ENCODE measurements around the gene PPARA. TPM values are rescaled to one million over a fixed set of nuclear protein-coding genes. Genes with fewer than 3 reads are reported as not detected.
"Not testable (repeated sequence)": the region's sequence is repeated elsewhere in the genome, so short reads cannot be mapped to it uniquely, and the experiment has no call there.

The PPARA gene
- total and polyA plus RNA-seq, 2 experiments from 2014 or later, result 8.7 to 14.4 TPM

- no peak overlapping the region for H3K4me3 ChIP-seq
- H3K9me2 ChIP-seq (ENCODE audit: insufficient read depth), result no peaks in the 10 kb centered on the region
- no peak overlapping the region for H3K4me2 ChIP-seq (ENCODE audit: unreplicated experiment)
- H3K9ac ChIP-seq, result no peak overlapping the region
- H3K27ac ChIP-seq, result no peak overlapping the region
- H3K4me1 ChIP-seq (ENCODE audit: insufficient read depth), result no peaks in the 10 kb centered on the region
- no peaks in the 10 kb centered on the region for H4K20me1 ChIP-seq (ENCODE audit: insufficient read depth)
- H3K79me2 ChIP-seq (ENCODE audit: insufficient read depth), result no peaks in the 10 kb centered on the region
- no peaks in the 10 kb centered on the region for H3K9me3 ChIP-seq (ENCODE audit: low read depth)
- no peaks in the 10 kb centered on the region for H3K36me3 ChIP-seq (ENCODE audit: low read depth)
- no peak overlapping the region for H2AFZ ChIP-seq
- H3F3A ChIP-seq (ENCODE audit: insufficient read depth), result no peaks in the 10 kb centered on the region
- H3K27me3 ChIP-seq (replicated peaks; ENCODE audit: insufficient read depth), result no peaks in the 10 kb centered on the region
- in situ Hi-C loops (cut with MboI), result loop anchor here (25.0 kb wide), 1 partner anchor 410 kb away; the partner anchor contains the start of gene CELSR1
- WGBS, 2 experiments (ENCODE audit: low coverage in 1 of 2, low lambda C conversion rate in 2 of 2, missing lambda C conversion rate in 2 of 2), result 92 to 95% methylated on average over 10 of the region's 10 CpGs
- TF ChIP-seq EZH2phosphoT487 (IDR thresholded peaks at IDR 0.05; ENCODE audit: insufficient read depth, low read depth) (no peak), EZH2 (IDR thresholded peaks at IDR 0.05; ENCODE audit: insufficient read depth, poor library complexity, severe bottlenecking) (no peak)
- no peak for DNase-seq
These were observed 22.8 kb upstream of the PPARA start for GRCh38 chr22:46127556-46127955.

- no peak overlapping the region for H2AFZ ChIP-seq
- H3K4me2 ChIP-seq (ENCODE audit: unreplicated experiment), result no peak overlapping the region
- DNase-seq, result no peak
- no peaks in the 10 kb centered on the region for H3K9me2 ChIP-seq (ENCODE audit: insufficient read depth)
- H3K36me3 ChIP-seq (ENCODE audit: low read depth), result no peaks in the 10 kb centered on the region
- H3K9me3 ChIP-seq (ENCODE audit: low read depth), result no peaks in the 10 kb centered on the region
- H3K27me3 ChIP-seq (replicated peaks; ENCODE audit: insufficient read depth), result no peaks in the 10 kb centered on the region
- no peaks in the 10 kb centered on the region for H4K20me1 ChIP-seq (ENCODE audit: insufficient read depth)
- no peak overlapping the region for H3K27ac ChIP-seq
- in situ Hi-C loops (cut with MboI), result loop anchor here (25.0 kb wide), 1 partner anchor 409 kb away; the partner anchor contains the start of gene CELSR1
- H3K4me3 ChIP-seq, result no peak overlapping the region
- WGBS, 2 experiments (ENCODE audit: low coverage in 1 of 2, low lambda C conversion rate in 2 of 2, missing lambda C conversion rate in 2 of 2), result 86 to 88% methylated on average over 12 of the region's 12 CpGs
- no peaks in the 10 kb centered on the region for H3K79me2 ChIP-seq (ENCODE audit: insufficient read depth)
- no peak for TF ChIP-seq EZH2 (IDR thresholded peaks at IDR 0.05; ENCODE audit: insufficient read depth, poor library complexity, severe bottlenecking)
- TF ChIP-seq EZH2phosphoT487 (IDR thresholded peaks at IDR 0.05; ENCODE audit: insufficient read depth, low read depth), result no peak
- H3F3A ChIP-seq (ENCODE audit: insufficient read depth), result no peaks in the 10 kb centered on the region
- H3K9ac ChIP-seq, result no peak overlapping the region
- no peaks in the 10 kb centered on the region for H3K4me1 ChIP-seq (ENCODE audit: insufficient read depth)
These were observed 21.7 kb upstream of the PPARA start for GRCh38 chr22:46128606-46129005.

GRCh38 chr22:46129390-46130041 is 20.8 kb upstream of the PPARA start:
- no peaks in the 10 kb centered on the region for H4K20me1 ChIP-seq (ENCODE audit: insufficient read depth)
- no peaks in the 10 kb centered on the region for H3K27me3 ChIP-seq (replicated peaks; ENCODE audit: insufficient read depth)
- H3K79me2 ChIP-seq (ENCODE audit: insufficient read depth), result no peaks in the 10 kb centered on the region
- H3K36me3 ChIP-seq (ENCODE audit: low read depth), result no peaks in the 10 kb centered on the region
- no peaks in the 10 kb centered on the region for H3K4me1 ChIP-seq (ENCODE audit: insufficient read depth)
- H3K9ac ChIP-seq, result no peak overlapping the region
- H3F3A ChIP-seq (ENCODE audit: insufficient read depth), result no peaks in the 10 kb centered on the region
- in situ Hi-C loops (cut with MboI), result loop anchor here (25.0 kb wide), 1 partner anchor 408 kb away; the partner anchor contains the start of gene CELSR1
- TF ChIP-seq EZH2 (IDR thresholded peaks at IDR 0.05; ENCODE audit: insufficient read depth, poor library complexity, severe bottlenecking) (no peak), EZH2phosphoT487 (IDR thresholded peaks at IDR 0.05; ENCODE audit: insufficient read depth, low read depth) (no peak)
- no peak for DNase-seq
- H3K27ac ChIP-seq, result no peak overlapping the region
- 81 to 82% methylated on average over 24 to 26 of the region's 26 CpGs for WGBS, 2 experiments (ENCODE audit: low coverage in 1 of 2, low lambda C conversion rate in 2 of 2, missing lambda C conversion rate in 2 of 2)
- H3K9me2 ChIP-seq (ENCODE audit: insufficient read depth), result no peaks in the 10 kb centered on the region
- no peak overlapping the region for H3K4me3 ChIP-seq
- no peak overlapping the region for H2AFZ ChIP-seq
- H3K9me3 ChIP-seq (ENCODE audit: low read depth), result no peaks in the 10 kb centered on the region
- H3K4me2 ChIP-seq (ENCODE audit: unreplicated experiment), result no peak overlapping the region

GRCh38 chr22:46131151-46131587 is 19.2 kb upstream of the PPARA start:
- Histone ChIP-seq H3K27me3 (replicated peaks; ENCODE audit: insufficient read depth) (no peaks in the 10 kb centered on the region), H3K27ac (no peak overlapping the region), H3K36me3 (ENCODE audit: low read depth) (no peaks in the 10 kb centered on the region), H3K4me2 (ENCODE audit: unreplicated experiment) (no peak overlapping the region), H3K9me2 (ENCODE audit: insufficient read depth) (no peaks in the 10 kb centered on the region), H3F3A (ENCODE audit: insufficient read depth) (no peaks in the 10 kb centered on the region), H3K9me3 (ENCODE audit: low read depth) (no peaks in the 10 kb centered on the region), H3K4me3 (no peak overlapping the region), H3K79me2 (ENCODE audit: insufficient read depth) (no peaks in the 10 kb centered on the region), H3K9ac (no peak overlapping the region), H4K20me1 (ENCODE audit: insufficient read depth) (no peaks in the 10 kb centered on the region), H2AFZ (no peak overlapping the region), H3K4me1 (ENCODE audit: insufficient read depth) (no peaks in the 10 kb centered on the region)
- DNase-seq, result no peak
- WGBS, 2 experiments (ENCODE audit: low coverage in 1 of 2, low lambda C conversion rate in 2 of 2, missing lambda C conversion rate in 2 of 2), result 65 to 71% methylated on average over 13 of the region's 13 CpGs
- TF ChIP-seq EZH2phosphoT487 (IDR thresholded peaks at IDR 0.05; ENCODE audit: insufficient read depth, low read depth) (no peak), EZH2 (IDR thresholded peaks at IDR 0.05; ENCODE audit: insufficient read depth, poor library complexity, severe bottlenecking) (no peak)
- in situ Hi-C loops (cut with MboI), result loop anchor here (25.0 kb wide), 1 partner anchor 406 kb away; the partner anchor contains the start of gene CELSR1

GRCh38 chr22:46132193-46132829 is 18.0 kb upstream of the PPARA start:
- not testable (repeated sequence) for H3K4me3 ChIP-seq; H3K9me2 ChIP-seq (ENCODE audit: insufficient read depth); H4K20me1 ChIP-seq (ENCODE audit: insufficient read depth); H3F3A ChIP-seq (ENCODE audit: insufficient read depth); DNase-seq; H3K27me3 ChIP-seq (replicated peaks; ENCODE audit: insufficient read depth); H3K36me3 ChIP-seq (ENCODE audit: low read depth); H3K9me3 ChIP-seq (ENCODE audit: low read depth); H3K9ac ChIP-seq; H3K79me2 ChIP-seq (ENCODE audit: insufficient read depth); H3K27ac ChIP-seq; H2AFZ ChIP-seq; H3K4me2 ChIP-seq (ENCODE audit: unreplicated experiment); H3K4me1 ChIP-seq (ENCODE audit: insufficient read depth)
- 83 to 87% methylated on average over 12 of the region's 12 CpGs for WGBS, 2 experiments (ENCODE audit: low coverage in 1 of 2, low lambda C conversion rate in 2 of 2, missing lambda C conversion rate in 2 of 2)
- in situ Hi-C loops (cut with MboI), result loop anchor here (25.0 kb wide), 1 partner anchor 405 kb away; the partner anchor contains the start of gene CELSR1

Data from GM23248 (cell line).